Thyroid gland (tissue), 4 donors: Measurements from ENCODE around the gene DUSP15. TPM values are rescaled to one million over a fixed set of nuclear protein-coding genes. Genes with fewer than 3 reads are reported as not detected.

Source experiments
- DNase-seq, 2 donors: peaks; one replicate each; pipeline ENCODE4 v3.0.0-alpha.2; 2019
- H3K27ac ChIP-seq, 3 donors: fragments of 200-600 bp; sonication (generic); 1 replicate in 2 of 3; 2 replicates in 1 of 3; pipeline ENCODE4 v1.5.1; 2016 to 2019; ENCODE audit warnings: mild to moderate bottlenecking in 1 of 3, moderate library complexity in 1 of 3
- H3K27me3 ChIP-seq: fragments of 200-600 bp; sonication (generic); one replicate; pipeline ENCODE4 v1.5.1; 2019
- H3K36me3 ChIP-seq, 2 donors: fragments of 200-600 bp; sonication (generic); one replicate each; pipeline ENCODE4 v1.5.1; 2016 to 2019
- H3K4me1 ChIP-seq, 2 donors: fragments of 200-600 bp; sonication (generic); one replicate each; pipeline ENCODE4 v1.5.1; 2017 to 2019
- H3K4me3 ChIP-seq, 3 donors: fragments of 200-600 bp; sonication (generic); replicated peaks in 1 of 3; 1 replicate in 2 of 3; 2 replicates in 1 of 3; pipeline ENCODE4 v1.5.1; 2016; ENCODE audit warnings: mild to moderate bottlenecking in 1 of 3
- H3K9me3 ChIP-seq: fragments of 200-600 bp; sonication (generic); one replicate; pipeline ENCODE4 v1.5.1; 2017
- POLR2A ChIP-seq, 2 donors: fragments of 450-650 bp; IDR thresholded peaks; one replicate each; pipeline ENCODE4 v1.6.1; 2017; ENCODE audit warnings: antibody characterized with exemption in 2 of 2, mild to moderate bottlenecking in 2 of 2, moderate library complexity in 1 of 2
- WGBS, 2 donors: methylation state at CpG; one replicate each; pipeline ENCODE4 v1.1.5; 2017; 5-methylcytosine and 5-hydroxymethylcytosine counted together
- intact Hi-C: fragments of 100-400 bp; cut with DNase I; formaldehyde crosslinking; loops from one replicate; pipeline ENCODE4 v1.15.1; 2023
- total RNA-seq, 4 donors: library from RNA; depleted of rRNA; stranded (reverse); fragments of >200 nt; gene quantifications; one replicate each; pipeline ENCODE4 v1.2.3, GENCODE V29; 2016
- TF ChIP-seq, protein P1 (sequence below), 6 experiments: fragments of 200-600 bp in 3 of 6; fragments of 450-650 bp in 3 of 6; sonication (generic) in 3 of 6; IDR thresholded peaks; one replicate each; pipeline ENCODE4 v1.5.1; 2016 to 2019; ENCODE audit warnings: antibody characterized with exemption in 6 of 6, mild to moderate bottlenecking in 2 of 6, inconsistent platforms in 1 of 6, moderate library complexity in 1 of 6

DUSP15 gene
- total RNA-seq, 4 donors from 2014 or later = 5.4 to 9.1 (median 7.0) TPM

DNA sequence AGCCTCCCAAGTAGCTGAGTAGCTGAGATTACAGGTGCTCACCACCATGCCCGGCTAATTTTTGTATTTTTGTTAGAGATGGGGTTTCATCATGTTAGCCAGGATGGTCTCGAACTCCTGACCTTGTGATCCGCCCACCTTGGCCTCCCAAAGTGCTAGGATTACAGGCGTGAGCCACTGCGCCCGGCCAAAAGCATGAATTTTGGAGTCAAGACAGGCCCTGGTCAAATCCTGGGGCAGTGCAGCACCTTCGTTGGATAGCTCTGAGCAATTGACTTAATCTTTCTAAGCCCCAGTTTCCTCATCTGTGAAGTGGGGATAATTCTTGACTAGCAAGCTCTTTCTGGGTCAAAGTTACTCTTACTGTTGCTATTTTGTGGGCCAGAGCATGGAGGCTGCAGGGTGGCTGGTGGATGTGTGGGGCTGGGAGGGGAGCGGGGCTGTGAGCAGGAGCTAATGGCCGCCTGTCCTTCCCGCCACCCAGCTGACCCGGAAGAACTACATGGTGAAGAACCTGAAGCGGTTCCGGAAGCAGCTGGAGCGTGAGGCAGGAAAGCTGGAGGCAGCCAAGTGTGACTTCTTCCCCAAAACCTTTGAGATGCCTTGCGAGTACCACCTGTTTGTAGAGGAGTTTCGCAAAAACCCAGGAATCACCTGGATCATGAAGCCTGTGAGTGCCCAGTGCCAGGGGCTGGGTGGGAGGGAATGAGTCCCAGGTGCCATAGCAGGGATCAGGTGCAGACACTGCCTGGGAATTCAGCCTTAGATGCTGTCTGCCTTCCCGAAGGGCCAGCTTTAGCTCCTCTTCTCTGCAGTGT, 39.1 kb upstream of the DUSP15 start:
- H3K4me3 ChIP-seq = no peak overlapping the region
- H3K36me3 ChIP-seq = no peaks in the 10 kb centered on the region
- no peaks in the 10 kb centered on the region for H3K4me1 ChIP-seq
- TF ChIP-seq, protein P1, sequence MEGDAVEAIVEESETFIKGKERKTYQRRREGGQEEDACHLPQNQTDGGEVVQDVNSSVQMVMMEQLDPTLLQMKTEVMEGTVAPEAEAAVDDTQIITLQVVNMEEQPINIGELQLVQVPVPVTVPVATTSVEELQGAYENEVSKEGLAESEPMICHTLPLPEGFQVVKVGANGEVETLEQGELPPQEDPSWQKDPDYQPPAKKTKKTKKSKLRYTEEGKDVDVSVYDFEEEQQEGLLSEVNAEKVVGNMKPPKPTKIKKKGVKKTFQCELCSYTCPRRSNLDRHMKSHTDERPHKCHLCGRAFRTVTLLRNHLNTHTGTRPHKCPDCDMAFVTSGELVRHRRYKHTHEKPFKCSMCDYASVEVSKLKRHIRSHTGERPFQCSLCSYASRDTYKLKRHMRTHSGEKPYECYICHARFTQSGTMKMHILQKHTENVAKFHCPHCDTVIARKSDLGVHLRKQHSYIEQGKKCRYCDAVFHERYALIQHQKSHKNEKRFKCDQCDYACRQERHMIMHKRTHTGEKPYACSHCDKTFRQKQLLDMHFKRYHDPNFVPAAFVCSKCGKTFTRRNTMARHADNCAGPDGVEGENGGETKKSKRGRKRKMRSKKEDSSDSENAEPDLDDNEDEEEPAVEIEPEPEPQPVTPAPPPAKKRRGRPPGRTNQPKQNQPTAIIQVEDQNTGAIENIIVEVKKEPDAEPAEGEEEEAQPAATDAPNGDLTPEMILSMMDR (IDR thresholded peaks at IDR 0.05) = no peak
- TF ChIP-seq POLR2A (IDR thresholded peaks at IDR 0.05) = no peak
- no peaks in the 10 kb centered on the region for H3K9me3 ChIP-seq
- no peak overlapping the region for H3K27ac ChIP-seq
- WGBS, 2 donors = 87% methylated on average over 17 of the region's 17 CpGs
- no peak for DNase-seq
- H3K27me3 ChIP-seq = no peaks in the 10 kb centered on the region
- intact Hi-C loops = no loop called here

DNA sequence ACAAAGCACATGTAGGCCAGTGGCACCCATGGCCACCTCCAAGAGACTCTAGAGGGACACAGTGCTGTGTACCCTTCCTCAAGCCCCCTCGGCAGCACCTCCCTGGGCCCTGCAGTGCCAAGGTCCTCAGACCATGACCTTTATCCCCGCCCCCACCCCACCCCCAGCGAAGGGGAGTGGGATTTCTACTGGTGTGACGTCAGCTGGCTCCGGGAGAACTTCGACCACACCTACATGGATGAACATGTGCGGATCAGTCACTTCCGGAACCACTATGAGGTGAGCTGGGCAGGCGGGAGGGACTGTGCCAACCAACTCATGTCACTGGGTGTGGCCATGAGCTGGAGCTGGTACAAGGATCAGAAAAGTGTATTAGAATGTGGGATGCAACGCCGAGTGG, 38.1 kb upstream of the DUSP15 start:
- intact Hi-C loops = no loop called here
- H3K9me3 ChIP-seq = no peaks in the 10 kb centered on the region
- DNase-seq = no peak
- H3K4me3 ChIP-seq = no peak overlapping the region
- H3K27me3 ChIP-seq = no peaks in the 10 kb centered on the region
- H3K36me3 ChIP-seq = no peaks in the 10 kb centered on the region
- no peaks in the 10 kb centered on the region for H3K4me1 ChIP-seq
- 86 to 92% methylated on average over 10 to 11 of the region's 11 CpGs for WGBS, 2 donors
- TF ChIP-seq, protein P1 (IDR thresholded peaks at IDR 0.05) = no peak
- no peak for TF ChIP-seq POLR2A (IDR thresholded peaks at IDR 0.05)
- no peak overlapping the region for H3K27ac ChIP-seq

DNA sequence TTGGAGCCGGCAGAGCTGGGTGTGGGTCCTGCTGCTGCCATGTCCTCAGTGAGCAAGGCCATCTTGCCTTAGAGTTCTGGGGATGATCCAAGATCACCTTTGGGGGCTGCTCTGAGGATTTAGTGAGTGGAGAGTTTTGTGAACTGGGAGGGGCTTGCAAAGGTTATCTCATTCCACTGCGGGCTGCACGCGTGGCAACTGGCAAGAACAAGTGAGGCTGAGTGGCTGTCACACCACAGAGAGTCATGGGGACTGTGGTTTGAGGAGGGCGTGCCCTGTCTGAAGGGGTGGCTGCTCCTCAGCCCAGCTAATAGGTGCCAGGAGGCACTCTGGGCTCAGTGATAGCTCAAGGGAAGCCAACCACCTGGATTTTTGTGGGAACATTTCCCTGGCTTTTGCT, 37.7 kb upstream of the DUSP15 start:
- DNase-seq = no peak
- H3K4me1 ChIP-seq = no peaks in the 10 kb centered on the region
- WGBS, 2 donors = 77 to 79% methylated on average over 5 of the region's 5 CpGs
- no peaks in the 10 kb centered on the region for H3K36me3 ChIP-seq
- no peaks in the 10 kb centered on the region for H3K27me3 ChIP-seq
- no peak overlapping the region for H3K4me3 ChIP-seq
- TF ChIP-seq, protein P1 (IDR thresholded peaks at IDR 0.05) = no peak
- no peak for TF ChIP-seq POLR2A (IDR thresholded peaks at IDR 0.05)
- no peak overlapping the region for H3K27ac ChIP-seq
- H3K9me3 ChIP-seq = no peaks in the 10 kb centered on the region
- intact Hi-C loops = no loop called here

DNA sequence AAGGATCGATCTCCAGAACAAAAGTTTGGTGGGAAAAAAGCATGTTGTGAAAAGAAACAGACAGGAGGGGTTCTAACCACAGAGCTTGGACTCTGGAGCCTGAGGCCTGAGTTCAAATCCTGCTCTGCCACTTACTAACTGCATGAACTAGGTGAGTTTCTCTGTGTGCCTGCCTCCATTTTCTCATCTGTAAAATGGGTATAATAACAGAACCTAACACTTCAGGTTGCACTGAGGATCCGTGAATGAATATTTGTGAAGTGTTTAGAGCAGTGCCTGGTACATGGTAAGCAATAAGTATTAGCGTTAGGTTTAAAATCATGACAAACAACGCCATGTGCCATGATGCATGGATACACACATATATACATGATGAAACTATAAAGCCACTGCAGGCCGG, 36.7 kb upstream of the DUSP15 start:
- TF ChIP-seq, protein P1 (IDR thresholded peaks at IDR 0.05) = no peak
- no peak for TF ChIP-seq POLR2A (IDR thresholded peaks at IDR 0.05)
- intact Hi-C loops = no loop called here
- DNase-seq = no peak
- 91 to 95% methylated on average over 5 of the region's 5 CpGs for WGBS, 2 donors
- H3K4me1 ChIP-seq = no peaks in the 10 kb centered on the region
- H3K27ac ChIP-seq = no peak overlapping the region
- H3K27me3 ChIP-seq = no peaks in the 10 kb centered on the region
- H3K36me3 ChIP-seq = no peaks in the 10 kb centered on the region
- H3K4me3 ChIP-seq = no peak overlapping the region
- no peaks in the 10 kb centered on the region for H3K9me3 ChIP-seq

DNA sequence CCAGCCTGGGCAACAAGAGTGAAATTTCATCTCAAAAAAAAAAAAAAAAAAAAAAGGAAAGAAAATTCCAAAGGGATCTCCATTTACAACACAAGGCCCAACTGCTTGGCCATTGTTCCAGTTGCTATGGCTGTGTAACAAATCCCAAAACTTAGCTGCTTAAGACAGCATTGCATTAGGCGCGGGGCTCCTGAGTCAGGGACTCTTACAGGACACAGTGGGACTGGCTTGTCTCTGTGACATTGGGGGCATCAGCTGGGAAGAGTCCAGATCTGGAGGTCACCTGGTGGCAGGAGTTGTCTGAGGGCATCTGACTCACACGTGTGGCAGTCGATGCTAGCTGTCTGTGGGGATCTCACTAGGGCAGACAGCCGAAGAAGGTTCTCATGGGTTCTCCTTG, 35.7 kb upstream of the DUSP15 start:
- no peaks in the 10 kb centered on the region for H3K36me3 ChIP-seq
- no peaks in the 10 kb centered on the region for H3K27me3 ChIP-seq
- H3K4me3 ChIP-seq = no peak overlapping the region
- intact Hi-C loops = no loop called here
- H3K27ac ChIP-seq = no peak overlapping the region
- no peaks in the 10 kb centered on the region for H3K4me1 ChIP-seq
- TF ChIP-seq, protein P1 (IDR thresholded peaks at IDR 0.05) = no peak
- TF ChIP-seq POLR2A (IDR thresholded peaks at IDR 0.05) = no peak
- no peak for DNase-seq
- H3K9me3 ChIP-seq = no peaks in the 10 kb centered on the region
- 81 to 83% methylated on average over 5 of the region's 5 CpGs for WGBS, 2 donors
